ENCODE results near the gene RGS12. TPM values are rescaled to one million over a fixed set of nuclear protein-coding genes. Genes with fewer than 3 reads are reported as not detected.

RGS12 gene
- total RNA-seq, 1 donor from 2014 or later: 19.0 TPM

- H3K9me3 Mint-ChIP-seq (ENCODE audit: low read depth): peaks cover 4% of the 10 kb centered on the region
- H3K4me3 Mint-ChIP-seq (ENCODE audit: unreplicated experiment): no peak overlapping the region
- no peak for DNase-seq (ENCODE audit: low spot score)
- no peaks in the 10 kb centered on the region for H3K27me3 Mint-ChIP-seq (ENCODE audit: low read depth)
- H3K36me3 Mint-ChIP-seq (ENCODE audit: low read depth): peaks cover 5% of the 10 kb centered on the region
- peaks cover 3% of the 10 kb centered on the region for H3K4me1 Mint-ChIP-seq (ENCODE audit: low read depth)
- TF ChIP-seq CTCF (IDR thresholded peaks at IDR 0.05): no peak
- H3K27ac Mint-ChIP-seq (ENCODE audit: unreplicated experiment): no peak overlapping the region
These were observed 6.3 kb upstream of the RGS12 start for GRCh38 chr4:3286335-3287175.

- H3K27me3 Mint-ChIP-seq (ENCODE audit: low read depth): no peaks in the 10 kb centered on the region
- no peaks in the 10 kb centered on the region for H3K9me3 Mint-ChIP-seq (ENCODE audit: low read depth)
- peaks cover 6% of the 10 kb centered on the region for H3K4me1 Mint-ChIP-seq (ENCODE audit: low read depth)
- H3K36me3 Mint-ChIP-seq (ENCODE audit: low read depth): peaks cover 2% of the 10 kb centered on the region
- no peak for DNase-seq (ENCODE audit: low spot score)
- TF ChIP-seq CTCF (IDR thresholded peaks at IDR 0.05): no peak
- H3K27ac Mint-ChIP-seq (ENCODE audit: unreplicated experiment): no peak overlapping the region
- no peak overlapping the region for H3K4me3 Mint-ChIP-seq (ENCODE audit: unreplicated experiment)
These were observed 5.4 kb upstream of the RGS12 start for GRCh38 chr4:3287271-3287971.

- no peak overlapping the region for H3K27ac Mint-ChIP-seq (ENCODE audit: unreplicated experiment)
- no peaks in the 10 kb centered on the region for H3K27me3 Mint-ChIP-seq (ENCODE audit: low read depth)
- H3K36me3 Mint-ChIP-seq (ENCODE audit: low read depth): peaks cover 2% of the 10 kb centered on the region
- no peaks in the 10 kb centered on the region for H3K9me3 Mint-ChIP-seq (ENCODE audit: low read depth)
- no peak overlapping the region for H3K4me3 Mint-ChIP-seq (ENCODE audit: unreplicated experiment)
- H3K4me1 Mint-ChIP-seq (ENCODE audit: low read depth): peaks cover 6% of the 10 kb centered on the region
- TF ChIP-seq CTCF (IDR thresholded peaks at IDR 0.05): no peak
- DNase-seq (ENCODE audit: low spot score): no peak
These were observed 4.8 kb upstream of the RGS12 start for GRCh38 chr4:3287972-3288570.

GRCh38 chr4:3288571-3289094 lies 4.2 kb upstream of the RGS12 start:
- Mint-ChIP-seq H3K9me3 (ENCODE audit: low read depth) (no peaks in the 10 kb centered on the region), H3K27me3 (ENCODE audit: low read depth) (no peaks in the 10 kb centered on the region), H3K36me3 (ENCODE audit: low read depth) (peaks cover 2% of the 10 kb centered on the region), H3K4me1 (ENCODE audit: low read depth) (peaks cover 9% of the 10 kb centered on the region), H3K4me3 (ENCODE audit: unreplicated experiment) (no peak overlapping the region), H3K27ac (ENCODE audit: unreplicated experiment) (no peak overlapping the region)
- no peak for TF ChIP-seq CTCF (IDR thresholded peaks at IDR 0.05)
- no peak for DNase-seq (ENCODE audit: low spot score)

- H3K27me3 Mint-ChIP-seq (ENCODE audit: low read depth): no peaks in the 10 kb centered on the region
- peaks cover 23% of the 10 kb centered on the region for H3K4me1 Mint-ChIP-seq (ENCODE audit: low read depth)
- H3K9me3 Mint-ChIP-seq (ENCODE audit: low read depth): no peaks in the 10 kb centered on the region
- H3K27ac Mint-ChIP-seq (ENCODE audit: unreplicated experiment): no peak overlapping the region
- no peak for TF ChIP-seq CTCF (IDR thresholded peaks at IDR 0.05)
- no peak for DNase-seq (ENCODE audit: low spot score)
- peaks cover 4% of the 10 kb centered on the region for H3K36me3 Mint-ChIP-seq (ENCODE audit: low read depth)
- no peak overlapping the region for H3K4me3 Mint-ChIP-seq (ENCODE audit: unreplicated experiment)
These were observed 2.3 kb upstream of the RGS12 start for GRCh38 chr4:3290476-3290875.
